HG02610 (cell line): ENCODE measurements around the gene MTURN.

ENCODE experiments used
- ATAC-seq: cut with Tn5 transposase; IDR thresholded peaks from one replicate; pipeline ENCODE4 v1.9.1; 2021; ENCODE audit warnings: mild to moderate bottlenecking, moderate library complexity; ENCODE audit not compliant: unreplicated experiment

MTURN gene

DNA sequence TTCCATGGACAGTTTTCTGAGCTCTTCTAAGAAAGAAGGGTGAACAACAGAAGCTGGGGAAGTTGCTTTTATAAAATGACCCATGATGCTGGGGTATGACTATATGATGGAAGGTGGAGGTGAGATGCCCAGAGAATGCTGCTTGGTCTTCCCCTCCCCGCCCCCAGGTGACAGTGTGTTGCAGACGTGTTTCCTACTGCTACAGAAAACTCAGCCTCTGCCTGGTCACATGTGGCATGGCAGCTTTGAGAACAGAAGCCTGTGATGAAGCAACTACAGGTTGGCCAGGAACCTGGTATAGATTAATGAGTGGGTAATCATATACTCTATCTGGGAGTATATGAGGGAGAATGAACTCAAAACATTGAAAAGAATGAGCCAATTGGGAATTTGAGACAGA is 67.1 kb downstream of the MTURN start:
- no peak for ATAC-seq

DNA sequence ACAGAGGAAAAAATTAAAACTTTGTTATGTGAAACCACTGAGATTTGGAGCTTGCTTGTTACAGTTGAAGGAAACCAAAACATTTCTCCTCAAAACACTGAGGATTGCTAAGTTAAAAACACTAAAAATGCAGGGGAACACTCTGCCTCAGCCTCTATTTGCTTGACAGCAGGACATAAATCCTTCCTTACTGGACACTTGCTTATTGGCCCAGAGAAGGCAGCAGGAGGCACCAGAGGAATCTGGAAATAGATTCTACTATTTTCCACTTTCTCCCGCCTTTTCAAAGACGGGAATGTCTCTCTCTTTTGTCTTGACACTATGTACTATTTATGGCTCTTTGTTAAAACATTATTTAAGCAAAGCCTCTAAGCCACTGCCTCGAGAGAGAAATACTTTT is 67.9 kb downstream of the MTURN start:
- ATAC-seq = no peak

DNA sequence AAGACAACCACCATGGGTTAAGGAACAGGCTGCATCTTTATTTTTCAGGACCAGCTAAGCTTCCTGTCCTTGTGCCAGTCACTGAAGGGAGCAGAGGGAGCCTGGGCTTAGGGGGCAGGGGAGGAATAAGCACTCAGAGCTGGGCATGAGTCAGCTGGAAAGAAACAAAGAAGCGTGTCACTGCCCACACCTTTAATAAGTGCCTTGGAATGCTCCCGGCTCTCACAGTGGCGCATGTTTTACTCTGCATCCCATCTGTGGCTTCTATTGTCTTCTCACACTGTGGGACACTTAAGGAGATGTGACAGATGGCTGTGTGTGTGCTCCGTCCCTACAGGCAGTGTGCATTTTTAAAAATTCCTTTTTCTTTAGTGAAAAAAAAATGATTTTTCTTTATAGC is 71.7 kb downstream of the MTURN start:
- no peak for ATAC-seq

DNA sequence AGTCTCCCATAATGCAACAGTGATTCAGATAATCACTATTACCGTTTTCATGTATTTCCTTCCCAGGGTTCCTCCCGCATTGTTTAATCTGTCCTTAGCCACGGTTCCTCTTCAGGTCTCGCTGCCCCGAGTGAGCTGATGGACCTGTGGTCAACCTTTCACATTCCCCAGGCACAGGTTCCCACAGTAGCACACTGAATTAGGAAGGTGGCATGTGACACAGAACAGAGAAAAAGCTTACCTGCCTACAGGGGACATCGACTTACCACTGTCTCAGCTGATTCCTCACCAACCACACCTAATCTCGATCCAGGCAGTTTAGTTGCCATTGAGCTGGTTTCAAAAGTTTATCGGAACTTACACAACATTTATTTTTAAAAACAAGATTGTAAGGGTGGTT is 72.2 kb downstream of the MTURN start:
- no peak for ATAC-seq

DNA sequence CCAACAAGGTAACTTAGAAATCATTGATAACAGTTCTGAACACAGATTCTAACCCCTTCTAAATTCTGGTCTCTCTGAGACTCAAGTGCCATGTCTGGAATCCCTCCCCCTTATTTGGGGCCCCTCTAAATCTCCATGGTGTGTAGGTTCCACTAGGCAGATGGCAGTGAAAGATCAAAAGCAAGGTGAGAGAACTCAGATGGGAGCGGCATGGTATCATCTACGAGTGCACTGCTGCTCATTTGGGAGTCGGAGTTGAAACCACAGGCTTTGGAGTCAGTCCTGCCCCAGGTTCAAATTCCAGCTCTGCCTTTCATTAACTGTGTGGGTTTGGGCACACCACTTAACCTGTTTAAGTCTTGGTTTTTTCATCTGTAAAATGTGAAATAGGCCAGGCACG is 72.6 kb downstream of the MTURN start:
- ATAC-seq = no peak

DNA sequence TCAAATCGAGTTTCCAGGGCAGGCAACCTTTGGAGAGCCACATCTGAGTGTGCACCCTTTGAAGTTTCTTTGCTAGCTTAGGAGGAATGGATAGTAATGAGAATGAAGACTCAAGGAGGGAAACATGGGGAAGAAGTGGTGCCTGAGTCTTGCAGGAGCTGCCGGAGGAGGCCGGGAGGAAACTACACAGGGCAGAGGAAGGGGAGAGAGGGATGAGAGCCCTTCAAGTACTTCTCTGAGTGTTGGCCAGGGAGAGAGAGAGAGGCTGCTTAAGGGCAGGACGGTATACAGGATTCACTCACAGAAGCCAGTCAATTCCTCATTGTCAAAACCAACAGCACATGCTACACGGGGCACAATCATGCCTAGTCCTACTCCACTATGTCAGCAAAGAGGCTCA is 75.2 kb downstream of the MTURN start:
- ATAC-seq = no peak
